Right atrium auricular region (tissue), 2 donors: ENCODE measurements around the gene RNF126. TPM values are rescaled to one million over a fixed set of nuclear protein-coding genes. Genes with fewer than 3 reads are reported as not detected.
"Not testable (repeated sequence)": the region's sequence is repeated elsewhere in the genome, so short reads cannot be mapped to it uniquely, and the experiment has no call there.

Experiments
- DNase-seq: peaks from one replicate; pipeline ENCODE4 v3.0.0-alpha.2; 2019; ENCODE audit warnings: low spot score
- H3K27ac ChIP-seq, 2 donors: fragments of 200-600 bp; sonication (generic); 1 replicate in 1 of 2; 2 replicates in 1 of 2; pipeline ENCODE4 v1.5.1; 2016 to 2019
- H3K27me3 ChIP-seq, 2 donors: fragments of 200-600 bp; sonication (generic); one replicate each; pipeline versions ENCODE4 v1.5.1 to v1.6.0; 2017 to 2019
- H3K36me3 ChIP-seq: fragments of 200-600 bp; sonication (generic); one replicate; pipeline ENCODE4 v1.5.1; 2016
- H3K4me1 ChIP-seq, 2 donors: fragments of 200-600 bp; sonication (generic); one replicate each; pipeline versions ENCODE4 v1.5.1 to v1.6.0; 2017 to 2019
- H3K4me3 ChIP-seq, 2 donors: fragments of 200-600 bp; sonication (generic); 1 replicate in 1 of 2; 2 replicates in 1 of 2; pipeline ENCODE4 v1.5.1; 2017 to 2019; ENCODE audit warnings: mild to moderate bottlenecking in 1 of 2, moderate library complexity in 1 of 2
- H3K9me3 ChIP-seq, 2 donors: fragments of 200-600 bp; sonication (generic); one replicate each; pipeline ENCODE4 v1.5.1; 2019
- total RNA-seq, 2 donors: library from RNA; depleted of rRNA; stranded (reverse); fragments of >200 nt; gene quantifications; one replicate each; pipeline ENCODE4 v1.1.0, GENCODE V29; 2016
- TF ChIP-seq, protein P1 (sequence below), 2 donors: fragments of 200-600 bp; sonication (generic); IDR thresholded peaks; one replicate each; pipeline ENCODE4 v1.5.1; 2019; ENCODE audit warnings: antibody characterized with exemption in 2 of 2

RNF126 gene
- total RNA-seq, 2 donors from 2014 or later: 53.3 to 68.5 TPM

DNA sequence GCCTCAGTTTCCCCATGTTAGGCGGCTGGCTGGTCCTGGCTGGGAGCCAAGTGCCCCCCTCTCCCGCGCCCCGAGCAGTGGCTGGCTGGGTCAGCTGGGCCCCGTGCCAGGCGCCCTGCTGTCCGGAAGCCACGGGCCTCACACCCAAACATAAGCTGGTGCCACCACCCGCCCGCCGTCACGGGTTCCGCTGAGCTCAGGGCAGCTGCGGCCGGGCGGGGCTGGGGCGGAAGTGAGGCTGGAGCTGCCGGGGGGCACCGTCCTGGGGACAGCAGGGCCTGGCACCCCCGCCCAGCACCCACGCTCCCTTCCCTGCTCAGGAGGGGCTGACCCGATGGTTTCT, 54.0 kb downstream of the RNF126 start:
- H3K4me3 ChIP-seq: no peak overlapping the region
- no peaks in the 10 kb centered on the region for H3K27me3 ChIP-seq
- peaks cover 0 to 3% of the 10 kb centered on the region in 2 donors for H3K4me1 ChIP-seq
- no peaks in the 10 kb centered on the region for H3K36me3 ChIP-seq
- peak overlapping the region in 1 of 2 donors; percentile 19 for H3K27ac ChIP-seq
- H3K9me3 ChIP-seq: no peaks in the 10 kb centered on the region
- TF ChIP-seq, protein P1, sequence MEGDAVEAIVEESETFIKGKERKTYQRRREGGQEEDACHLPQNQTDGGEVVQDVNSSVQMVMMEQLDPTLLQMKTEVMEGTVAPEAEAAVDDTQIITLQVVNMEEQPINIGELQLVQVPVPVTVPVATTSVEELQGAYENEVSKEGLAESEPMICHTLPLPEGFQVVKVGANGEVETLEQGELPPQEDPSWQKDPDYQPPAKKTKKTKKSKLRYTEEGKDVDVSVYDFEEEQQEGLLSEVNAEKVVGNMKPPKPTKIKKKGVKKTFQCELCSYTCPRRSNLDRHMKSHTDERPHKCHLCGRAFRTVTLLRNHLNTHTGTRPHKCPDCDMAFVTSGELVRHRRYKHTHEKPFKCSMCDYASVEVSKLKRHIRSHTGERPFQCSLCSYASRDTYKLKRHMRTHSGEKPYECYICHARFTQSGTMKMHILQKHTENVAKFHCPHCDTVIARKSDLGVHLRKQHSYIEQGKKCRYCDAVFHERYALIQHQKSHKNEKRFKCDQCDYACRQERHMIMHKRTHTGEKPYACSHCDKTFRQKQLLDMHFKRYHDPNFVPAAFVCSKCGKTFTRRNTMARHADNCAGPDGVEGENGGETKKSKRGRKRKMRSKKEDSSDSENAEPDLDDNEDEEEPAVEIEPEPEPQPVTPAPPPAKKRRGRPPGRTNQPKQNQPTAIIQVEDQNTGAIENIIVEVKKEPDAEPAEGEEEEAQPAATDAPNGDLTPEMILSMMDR (IDR thresholded peaks at IDR 0.05): no peak
- DNase-seq: peak; percentile 65

DNA sequence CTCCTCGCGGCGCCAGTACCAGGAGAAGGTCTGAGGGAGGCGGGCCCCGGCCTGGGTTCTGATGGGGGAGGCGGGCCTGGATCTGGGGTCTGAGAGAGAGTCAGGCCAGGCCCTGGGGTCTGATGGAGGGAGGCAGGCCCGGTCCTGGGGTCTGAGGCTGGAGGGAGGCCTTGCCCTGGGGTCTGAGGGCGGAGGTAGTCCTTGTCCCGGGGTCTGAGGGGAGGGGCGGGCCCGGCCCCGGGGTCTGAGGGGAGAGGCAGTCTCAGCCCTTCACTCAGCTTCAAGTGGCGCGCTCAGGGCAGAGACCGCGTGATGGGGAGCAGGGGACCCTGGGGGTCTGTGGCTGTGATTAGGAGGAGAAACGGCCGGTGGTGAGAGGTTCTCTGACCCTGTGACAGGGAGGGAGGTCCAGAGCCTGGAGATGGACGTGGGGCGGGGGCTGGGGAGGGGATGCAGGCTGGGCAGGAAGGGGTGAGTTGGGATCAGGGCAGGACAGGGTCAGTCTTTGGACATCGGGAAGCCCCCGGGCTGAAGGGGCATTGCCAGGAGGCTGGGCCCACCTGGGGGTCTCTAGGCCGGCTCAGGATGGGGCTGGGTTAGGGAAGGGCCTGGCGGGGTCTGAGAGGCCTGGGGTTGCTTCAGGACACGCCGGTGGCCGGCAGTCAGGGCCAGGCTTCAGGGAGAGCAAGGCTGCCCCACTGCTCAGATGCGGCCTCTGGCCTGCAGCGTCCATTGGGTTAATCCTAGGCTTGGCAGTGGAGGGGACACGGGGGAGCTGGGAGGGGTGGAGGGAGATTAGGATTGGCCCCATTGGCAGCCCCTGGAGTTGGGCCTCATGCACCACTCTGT, 54.6 kb downstream of the RNF126 start:
- no peak overlapping the region for H3K27ac ChIP-seq
- H3K4me1 ChIP-seq: peaks cover 0 to 3% of the 10 kb centered on the region in 2 donors
- H3K4me3 ChIP-seq: no peak overlapping the region
- DNase-seq: no peak
- H3K27me3 ChIP-seq: no peaks in the 10 kb centered on the region
- TF ChIP-seq, protein P1 (IDR thresholded peaks at IDR 0.05): no peak
- H3K9me3 ChIP-seq: no peaks in the 10 kb centered on the region
- no peaks in the 10 kb centered on the region for H3K36me3 ChIP-seq

DNA sequence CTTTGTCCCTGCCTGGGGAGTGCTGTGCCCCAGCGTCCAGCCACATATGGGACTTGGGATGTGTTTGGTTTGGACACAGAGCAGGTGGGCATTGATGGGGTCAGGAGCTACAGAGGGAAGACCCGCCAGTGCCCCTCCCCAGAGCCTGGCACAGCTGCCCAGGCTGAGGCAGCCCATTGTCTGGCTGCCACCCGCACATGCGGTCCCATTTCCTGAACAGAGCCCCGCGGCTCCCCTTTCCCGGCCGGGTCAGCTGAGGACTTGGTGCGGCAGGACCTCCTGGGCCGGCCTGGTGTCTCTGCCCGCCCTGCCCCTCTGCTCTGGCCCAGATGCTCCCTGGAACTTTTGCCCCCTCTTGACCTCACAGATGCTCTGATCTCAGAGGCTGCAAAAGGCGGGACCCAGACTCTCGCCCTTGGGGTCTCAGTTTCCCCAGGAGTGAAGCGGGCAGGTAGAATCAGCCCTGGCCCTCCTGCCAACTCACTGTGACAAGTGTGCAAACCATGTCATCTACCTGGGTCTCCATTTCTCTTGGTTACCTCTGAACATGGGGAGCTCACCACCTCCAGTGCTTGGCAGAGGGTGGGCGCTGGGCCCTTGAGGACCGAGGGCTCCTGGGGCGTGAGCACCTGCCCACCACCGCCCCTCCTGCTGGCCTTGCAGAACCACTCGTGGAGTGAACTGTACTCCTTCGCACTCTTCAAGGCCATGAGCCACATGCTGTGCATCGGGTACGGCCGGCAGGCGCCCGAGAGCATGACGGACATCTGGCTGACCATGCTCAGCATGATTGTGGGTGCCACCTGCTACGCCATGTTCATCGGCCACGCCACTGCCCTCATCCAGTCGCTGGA, 55.5 kb downstream of the RNF126 start:
- Histone ChIP-seq H3K4me1 (peaks cover 0 to 3% of the 10 kb centered on the region in 2 donors), H3K4me3 (no peak overlapping the region), H3K36me3 (no peaks in the 10 kb centered on the region), H3K27me3 (no peaks in the 10 kb centered on the region), H3K27ac (no peak overlapping the region), H3K9me3 (no peaks in the 10 kb centered on the region)
- TF ChIP-seq, protein P1 (IDR thresholded peaks at IDR 0.05): no peak
- no peak for DNase-seq

DNA sequence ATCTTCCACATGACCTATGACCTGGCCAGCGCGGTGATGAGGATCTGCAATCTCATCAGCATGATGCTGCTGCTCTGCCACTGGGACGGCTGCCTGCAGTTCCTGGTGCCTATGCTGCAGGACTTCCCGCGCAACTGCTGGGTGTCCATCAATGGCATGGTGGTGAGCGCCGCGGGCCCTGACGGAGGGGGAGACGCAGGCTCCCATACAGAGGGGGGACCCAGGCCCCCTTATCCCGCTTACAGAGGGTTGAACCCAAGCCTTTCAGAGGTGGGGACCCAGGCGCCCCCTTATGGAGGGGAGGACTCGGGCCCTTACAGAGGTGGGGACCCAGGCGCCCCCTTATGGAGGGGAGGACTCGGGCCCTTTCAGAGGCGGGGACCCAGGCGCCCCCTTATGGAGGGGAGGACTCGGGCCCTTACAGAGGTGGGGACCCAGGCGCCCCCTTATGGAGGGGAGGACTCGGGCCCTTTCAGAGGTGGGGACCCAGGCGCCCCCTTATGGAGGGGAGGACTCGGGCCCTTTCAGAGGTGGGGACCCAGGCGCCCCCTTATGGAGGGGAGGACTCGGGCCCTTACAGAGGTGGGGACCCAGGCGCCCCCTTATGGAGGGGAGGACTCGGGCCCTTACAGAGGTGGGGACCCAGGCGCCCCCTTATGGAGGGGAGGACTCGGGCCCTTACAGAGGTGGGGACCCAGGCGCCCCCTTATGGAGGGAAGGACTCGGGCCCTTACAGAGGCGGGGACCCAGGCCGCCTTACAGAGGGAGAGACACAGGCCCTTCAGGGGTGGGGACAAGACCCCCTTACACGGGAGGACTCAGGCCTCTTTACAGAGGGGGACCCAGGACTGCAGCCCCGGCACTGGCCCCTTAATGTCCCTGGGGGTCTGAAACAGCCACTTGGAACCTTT, 57.7 kb downstream of the RNF126 start:
- H3K4me3 ChIP-seq, H3K9me3 ChIP-seq, H3K4me1 ChIP-seq, H3K27me3 ChIP-seq, DNase-seq, H3K27ac ChIP-seq, H3K36me3 ChIP-seq: not testable (repeated sequence)

DNA sequence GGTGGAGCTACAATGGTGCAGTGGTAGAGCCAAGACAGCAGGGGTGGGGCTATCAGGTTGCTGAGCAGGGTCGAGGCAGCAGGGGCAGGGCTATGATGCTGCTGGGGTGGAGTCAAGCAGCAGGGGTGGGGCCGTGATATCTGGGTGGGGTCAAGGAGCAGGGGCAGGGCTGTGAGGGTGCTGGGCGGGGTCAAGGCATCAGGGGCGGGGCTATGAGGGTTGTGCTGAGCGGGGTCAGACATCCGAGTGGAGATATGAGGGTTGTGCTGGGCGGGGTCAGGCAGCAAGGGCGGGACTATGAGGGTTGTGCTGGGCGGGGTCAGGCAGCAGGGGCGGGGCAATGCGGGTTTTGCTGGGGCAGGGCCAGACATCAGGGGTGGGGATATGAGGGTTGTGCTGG, 58.7 kb downstream of the RNF126 start:
- H3K36me3 ChIP-seq: no peaks in the 10 kb centered on the region
- DNase-seq: no peak
- no peaks in the 10 kb centered on the region for H3K27me3 ChIP-seq
- H3K27ac ChIP-seq: no peak overlapping the region
- TF ChIP-seq, protein P1 (IDR thresholded peaks at IDR 0.05): no peak
- no peaks in the 10 kb centered on the region for H3K4me1 ChIP-seq
- H3K9me3 ChIP-seq: no peaks in the 10 kb centered on the region
- no peak overlapping the region for H3K4me3 ChIP-seq

DNA sequence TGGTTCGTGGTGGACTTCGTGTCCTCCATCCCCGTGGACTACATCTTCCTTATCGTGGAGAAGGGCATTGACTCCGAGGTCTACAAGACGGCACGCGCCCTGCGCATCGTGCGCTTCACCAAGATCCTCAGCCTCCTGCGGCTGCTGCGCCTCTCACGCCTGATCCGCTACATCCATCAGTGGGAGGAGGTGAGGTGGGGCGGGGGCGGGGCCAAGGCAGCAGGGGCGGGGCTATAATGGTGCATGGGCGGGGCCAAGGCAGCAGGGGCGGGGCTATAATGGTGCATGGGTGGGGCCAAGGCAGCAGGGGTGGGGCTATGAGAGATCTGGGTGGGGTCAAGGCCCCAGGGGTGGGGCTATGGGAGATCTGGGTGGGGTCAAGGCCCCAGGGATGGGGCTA, 59.2 kb downstream of the RNF126 start:
- H3K27ac ChIP-seq, H3K36me3 ChIP-seq, H3K4me3 ChIP-seq, DNase-seq, H3K4me1 ChIP-seq, H3K9me3 ChIP-seq, H3K27me3 ChIP-seq: not testable (repeated sequence)

DNA sequence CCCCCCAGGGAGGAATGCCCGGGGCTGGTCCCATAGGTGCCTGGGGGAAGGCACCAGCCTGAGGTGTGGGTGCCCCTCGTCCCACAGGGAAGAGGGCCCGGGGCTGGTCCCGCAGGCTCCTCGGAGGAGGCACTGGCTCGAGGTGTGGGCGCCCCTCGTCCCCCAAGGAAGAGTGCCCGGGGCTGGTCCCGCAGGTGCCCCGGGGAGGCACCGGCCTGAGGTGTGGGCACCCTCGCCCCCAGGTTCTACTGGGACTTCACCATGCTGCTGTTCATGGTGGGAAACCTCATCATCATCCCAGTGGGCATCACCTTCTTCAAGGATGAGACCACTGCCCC, 59.7 kb downstream of the RNF126 start:
- not testable (repeated sequence) for H3K9me3 ChIP-seq, H3K27ac ChIP-seq, H3K36me3 ChIP-seq, H3K27me3 ChIP-seq, H3K4me3 ChIP-seq, DNase-seq, H3K4me1 ChIP-seq
